ENCODE measurements around the gene MIB2. TPM values are rescaled to one million over a fixed set of nuclear protein-coding genes. Genes with fewer than 3 reads are reported as not detected.

MIB2 gene
- total and polyA plus RNA-seq, 10 of the 15 experiments (the other 5 are each of a cell fraction or from before 2014, with no cell fraction given) = 0.42 to 26.8 (median 10.9) TPM; not detected in 1

GRCh38 chr1:1617516-1617915 is 2.2 kb downstream of the MIB2 start (continued):
- TF ChIP-seq CUX1 (IDR thresholded peaks at IDR 0.05; ENCODE audit: insufficient replicate concordance, low read depth, low read length) = no peak
- TF ChIP-seq MLLT1 (IDR thresholded peaks at IDR 0.05) = no peak
- TF ChIP-seq NFYB (IDR thresholded peaks at IDR 0.05; ENCODE audit: insufficient read depth, low read depth, low read length) = no peak
- TF ChIP-seq BMI1 (IDR thresholded peaks at IDR 0.05; ENCODE audit: borderline replicate concordance) = no peak

GRCh38 chr1:1617925-1618324 is 2.6 kb downstream of the MIB2 start:
- H4K20me1 ChIP-seq (ENCODE audit: control insufficient read depth, insufficient read depth) = 0 out of 2 replicates have a peak, but pooled peaks cover 3% of the 10 kb centered on the region
- no peak for DNase-seq (ENCODE audit: low read depth, low spot score)
- 79% methylated on average over 6 of the region's 6 CpGs for WGBS (ENCODE audit: insufficient coverage, insufficient replicate concordance, low lambda C conversion rate, missing lambda C conversion rate)
- H3K9ac ChIP-seq (ENCODE audit: control insufficient read depth, insufficient read depth, low read length) = no peak overlapping the region
- FAIRE-seq = no peak
- intact Hi-C loops (cut with micrococcal nuclease; ENCODE audit: unreplicated experiment) (loop anchor here (5.0 kb wide), 1 partner anchor 46 kb away; the partner anchor contains the start of gene SSU72), in situ Hi-C loops (cut with MboI) (no loop called here)
- H2AFZ ChIP-seq (ENCODE audit: control insufficient read depth, low read depth, low read length) = no peak overlapping the region
- RAD21 ChIA-PET (ENCODE audit: unreplicated experiment) = no interaction called here
- POLR2A ChIA-PET = no interaction called here
- H3K79me2 ChIP-seq (ENCODE audit: control insufficient read depth, insufficient read depth, low read length) = peaks cover 3% of the 10 kb centered on the region
- no peak overlapping the region for H3K4me3 ChIP-seq
- no peak overlapping the region for H3K27ac ChIP-seq (ENCODE audit: control insufficient read depth, insufficient read depth)
- ATAC-seq = no peak
- peaks cover 15% of the 10 kb centered on the region for H3K4me1 ChIP-seq (ENCODE audit: control insufficient read depth, insufficient read depth, low read length)
- CTCF ChIA-PET = no interaction called here
- no peaks in the 10 kb centered on the region for H3K9me3 ChIP-seq (replicated peaks; ENCODE audit: control insufficient read depth, insufficient read depth, low read length)
- H3K4me2 ChIP-seq (ENCODE audit: control insufficient read depth, insufficient read depth) = no peak overlapping the region
- peaks cover 0 to 2% of the 10 kb centered on the region in 2 experiments; a peak in 1 of 4 replicates for H3K36me3 ChIP-seq (ENCODE audit: control insufficient read depth in 2 of 2, insufficient read depth in 2 of 2, low read length in 1 of 2)
- SMC1A ChIA-PET (ENCODE audit: uncharacterized antibody, unreplicated experiment) = interaction anchor here (0.8 kb wide), 1 partner anchor 159 kb away, joined by 3 read pairs; no protein-coding TSS in a partner anchor
- TF ChIP-seq POLR2A (IDR thresholded peaks at IDR 0.05; ENCODE audit: low read depth, low read length) (0 out of 2 replicates have a peak, but pooled peaks have one; percentile 6), CEBPZ (IDR thresholded peaks at IDR 0.05; ENCODE audit: low read depth, low read length) (no peak)
- no TSS peak for BruUV-seq (replicated peaks)
- H3K27me3 ChIP-seq (replicated peaks in 1 of 2; ENCODE audit: control insufficient read depth in 2 of 2, insufficient read depth in 2 of 2, low read length in 1 of 2) = no peaks in the 10 kb centered on the region; a peak in 1 of 4 replicates
